H1 (cell line): ENCODE data around the gene GALNT18. TPM values are rescaled to one million over a fixed set of nuclear protein-coding genes. Genes with fewer than 3 reads are reported as not detected.

ENCODE experiments used
- CTCF ChIA-PET: fragments of 300-600 bp; sonication (Branson Sonifier 250); formaldehyde crosslinking; loops from one replicate; lab custom pipeline; 2021; ENCODE audit not compliant: partially characterized antibody; lab: Charles Lee
- POLR2A ChIA-PET: fragments of 300-600 bp; sonication (Branson Sonifier 250); formaldehyde crosslinking; loops from one replicate; lab custom pipeline; 2021; ENCODE audit warnings: inconsistent platforms; ENCODE audit not compliant: partially characterized antibody; lab: Charles Lee
- DNase-seq, 2 experiments: peaks; one replicate each; pipeline versions ENCODE4 v3.0.0 to v3.0.0-alpha.2; 2010 to 2022; ENCODE audit warnings: low spot score in 2 of 2, low read depth in 1 of 2, mixed read lengths in 1 of 2
- FAIRE-seq: peaks from 2 replicates; lab custom pipeline; 2011; peaks lifted over from hg19 to GRCh38; lab: Jason Lieb, UNC
- H2AFZ ChIP-seq: 2 replicates; pipeline ENCODE4 v1.8.1; 2012; ENCODE audit warnings: low read length, inconsistent platforms
- H2AK5ac ChIP-seq: 2 replicates; pipeline ENCODE4 v1.6.1; 2013; ENCODE audit warnings: low read depth, low read length
- H2BK120ac ChIP-seq: replicated peaks from 2 replicates; pipeline ENCODE3; 2013; ENCODE audit warnings: low read depth, low read length, inconsistent platforms
- H2BK12ac ChIP-seq: 2 replicates; pipeline ENCODE4 v1.6.1; 2013; ENCODE audit warnings: low read depth, low read length
- H2BK15ac ChIP-seq: 2 replicates; pipeline ENCODE4 v1.6.1; 2013; ENCODE audit warnings: low read length
- H2BK20ac ChIP-seq: 2 replicates; pipeline ENCODE4 v1.6.1; 2013; ENCODE audit warnings: low read length
- H2BK5ac ChIP-seq: 2 replicates; pipeline ENCODE4 v1.6.1; 2013; ENCODE audit warnings: low read depth, low read length
- H3K14ac ChIP-seq: 2 replicates; pipeline ENCODE4 v1.6.1; 2013; ENCODE audit warnings: inconsistent platforms; ENCODE audit not compliant: insufficient read length
- H3K18ac ChIP-seq: 2 replicates; pipeline ENCODE4 v1.6.1; 2013; ENCODE audit warnings: low read length; ENCODE audit errors: extremely low read depth
- H3K23ac ChIP-seq: 2 replicates; pipeline ENCODE4 v1.6.1; 2013; ENCODE audit warnings: inconsistent platforms; ENCODE audit not compliant: insufficient read length
- H3K23me2 ChIP-seq: 2 replicates; pipeline ENCODE4 v1.6.1; 2013; ENCODE audit warnings: low read depth, low read length
- H3K27ac ChIP-seq: 2 replicates; pipeline ENCODE4 v1.6.1; 2011; ENCODE audit warnings: low read depth, low read length, inconsistent platforms
- H3K27me3 ChIP-seq, 4 experiments: replicated peaks in 1 of 4; 1 replicate in 1 of 4; 2 replicates in 3 of 4; pipeline versions ENCODE4 v1.6.1 to v1.8.1; 2011 to 2013; ENCODE audit warnings: low read length in 3 of 4, mild to moderate bottlenecking in 3 of 4, inconsistent platforms in 2 of 4, mixed read lengths in 2 of 4, moderate library complexity in 1 of 4; ENCODE audit not compliant: control insufficient read depth in 3 of 4, insufficient read depth in 3 of 4; ENCODE audit errors: extremely low read depth in 1 of 4
- H3K36me3 ChIP-seq, 4 experiments: 2 replicates each; pipeline versions ENCODE4 v1.6.1 to v1.8.1; 2011 to 2013; ENCODE audit warnings: mild to moderate bottlenecking in 4 of 4, low read length in 3 of 4, moderate library complexity in 2 of 4, control low read depth in 1 of 4, inconsistent platforms in 1 of 4; ENCODE audit not compliant: insufficient read depth in 4 of 4, control insufficient read depth in 2 of 4
- H3K4ac ChIP-seq: replicated peaks from 2 replicates; pipeline ENCODE3; 2013; ENCODE audit warnings: low read length, low read depth, mixed read lengths, inconsistent platforms; ENCODE audit not compliant: insufficient read length
- H3K4me1 ChIP-seq, 4 experiments: replicated peaks in 1 of 4; 1 replicate in 1 of 4; 2 replicates in 3 of 4; pipeline versions ENCODE4 v1.6.1 to v1.8.1; 2011 to 2013; ENCODE audit warnings: low read length in 3 of 4, inconsistent platforms in 2 of 4, mixed read lengths in 1 of 4; ENCODE audit not compliant: insufficient read depth in 4 of 4, control insufficient read depth in 3 of 4
- H3K4me2 ChIP-seq, 2 experiments: 2 replicates each; pipeline versions ENCODE4 v1.6.1 to v1.8.1; 2011 to 2013; ENCODE audit warnings: low read depth in 2 of 2, low read length in 2 of 2, control low read depth in 1 of 2, inconsistent platforms in 1 of 2, mild to moderate bottlenecking in 1 of 2; ENCODE audit not compliant: insufficient read depth in 1 of 2
- H3K4me3 ChIP-seq, 4 experiments: fragments of 200-600, 300-600 bp in 1 of 4; sonication (generic), shearing (Covaris generic), sonication (Bioruptor Twin) in 1 of 4; 2 replicates each; pipeline versions ENCODE4 v1.5.1 to v1.8.1; 2011 to 2016; ENCODE audit warnings: low read length in 4 of 4, low read depth in 3 of 4, control low read depth in 2 of 4, inconsistent platforms in 2 of 4, mild to moderate bottlenecking in 2 of 4, mixed read lengths in 1 of 4, moderate library complexity in 1 of 4; ENCODE audit not compliant: insufficient read depth in 2 of 4; ENCODE audit errors: extremely low read depth in 1 of 4
- H3K56ac ChIP-seq: replicated peaks from 2 replicates; pipeline ENCODE3; 2013; ENCODE audit warnings: low read depth, mild to moderate bottlenecking, mixed read lengths, low read length, inconsistent platforms; ENCODE audit not compliant: insufficient read length
- H3K79me1 ChIP-seq: 2 replicates; pipeline ENCODE4 v1.6.1; 2013; ENCODE audit warnings: low read depth, low read length, control low read depth
- H3K79me2 ChIP-seq, 2 experiments: 2 replicates each; pipeline versions ENCODE4 v1.6.1 to v1.8.1; 2012 to 2013; ENCODE audit warnings: low read length in 2 of 2, mild to moderate bottlenecking in 2 of 2, inconsistent platforms in 1 of 2; ENCODE audit not compliant: insufficient read depth in 2 of 2, control insufficient read depth in 1 of 2
- H3K9ac ChIP-seq, 4 experiments: replicated peaks in 1 of 4; 1 replicate in 1 of 4; 2 replicates in 3 of 4; pipeline versions ENCODE4 v1.6.1 to v1.8.1; 2011 to 2013; ENCODE audit warnings: low read depth in 3 of 4, low read length in 3 of 4, control low read depth in 2 of 4, mild to moderate bottlenecking in 2 of 4, moderate library complexity in 2 of 4, inconsistent platforms in 1 of 4; ENCODE audit errors: extremely low read depth in 1 of 4
- H3K9me3 ChIP-seq, 2 experiments: 2 replicates each; pipeline versions ENCODE4 v1.6.1 to v1.8.1; 2012 to 2013; ENCODE audit warnings: mild to moderate bottlenecking in 2 of 2, moderate library complexity in 2 of 2, control low read depth in 1 of 2, inconsistent platforms in 1 of 2, low read depth in 1 of 2, low read length in 1 of 2, mixed read lengths in 1 of 2; ENCODE audit not compliant: insufficient read depth in 2 of 2
- H4K20me1 ChIP-seq, 2 experiments: replicated peaks in 1 of 2; 2 replicates each; pipeline versions ENCODE3 to v1.8.1; 2011 to 2013; ENCODE audit warnings: inconsistent platforms in 2 of 2, low read length in 2 of 2, mild to moderate bottlenecking in 1 of 2; ENCODE audit not compliant: insufficient read depth in 2 of 2, control insufficient read depth in 1 of 2
- H4K5ac ChIP-seq: 2 replicates; pipeline ENCODE4 v1.6.1; 2013; ENCODE audit warnings: low read length, low read depth, mixed read lengths, inconsistent platforms; ENCODE audit not compliant: insufficient read length
- H4K8ac ChIP-seq: 2 replicates; pipeline ENCODE4 v1.8.0; 2013; ENCODE audit warnings: mild to moderate bottlenecking, moderate library complexity, low read length, inconsistent platforms; ENCODE audit not compliant: insufficient read depth; ENCODE audit errors: extremely low read depth
- H4K91ac ChIP-seq: replicated peaks from 2 replicates; pipeline ENCODE3; 2013; ENCODE audit warnings: low read length, mixed read lengths, inconsistent platforms; ENCODE audit not compliant: insufficient read length
- ATF2 ChIP-seq: IDR thresholded peaks from 2 replicates; pipeline ENCODE4 v1.6.1; 2012; ENCODE audit warnings: low read length, inconsistent platforms
- ATF3 ChIP-seq: IDR thresholded peaks from 2 replicates; pipeline ENCODE4 v1.6.1; 2011; ENCODE audit warnings: low read depth, mild to moderate bottlenecking, low read length; ENCODE audit not compliant: insufficient read depth
- CHD1 ChIP-seq: IDR thresholded peaks from 2 replicates; pipeline ENCODE4 v1.6.1; 2012; ENCODE audit warnings: low read depth, low read length, improper control_type of control experiment
- CHD2 ChIP-seq: IDR thresholded peaks from 2 replicates; pipeline ENCODE4 v1.6.1; 2012; ENCODE audit warnings: low read length, improper control_type of control experiment
- E2F6 ChIP-seq: IDR thresholded peaks from 2 replicates; pipeline ENCODE4 v1.6.1; 2012; ENCODE audit warnings: inconsistent platforms
- GABPA ChIP-seq: IDR thresholded peaks from 2 replicates; pipeline ENCODE4 v1.6.1; 2011; ENCODE audit warnings: mild to moderate bottlenecking, low read length, moderate library complexity, borderline replicate concordance; ENCODE audit not compliant: insufficient read depth
- NANOG ChIP-seq: IDR thresholded peaks from 2 replicates; pipeline ENCODE4 v1.6.1; 2011; ENCODE audit warnings: low read length, low read depth, mild to moderate bottlenecking, inconsistent platforms; ENCODE audit not compliant: insufficient read depth, poor library complexity, severe bottlenecking
- POLR2A ChIP-seq, 2 experiments: IDR thresholded peaks; 1 replicate in 1 of 2; 2 replicates in 1 of 2; pipeline ENCODE4 v1.6.1; 2011; ENCODE audit warnings: low read depth in 2 of 2, low read length in 2 of 2, mild to moderate bottlenecking in 2 of 2; ENCODE audit errors: control extremely low read depth in 1 of 2
- RBBP5 ChIP-seq: IDR thresholded peaks from 2 replicates; pipeline ENCODE4 v1.7.1; 2012; ENCODE audit warnings: low read depth, mild to moderate bottlenecking, inconsistent platforms, low read length, moderate library complexity, borderline replicate concordance
- SP1 ChIP-seq: IDR thresholded peaks from 2 replicates; pipeline ENCODE4 v1.6.1; 2011; ENCODE audit warnings: low read depth, low read length
- WGBS, 2 experiments: shearing (Covaris generic) in 1 of 2; methylation state at CpG; one replicate each; pipeline versions ENCODE4 v1.1.6 to v1.1.7; 2013 to 2015; ENCODE audit warnings: low lambda C conversion rate in 2 of 2, mixed read lengths in 2 of 2, inconsistent platforms in 1 of 2, low coverage in 1 of 2, missing lambda C conversion rate in 1 of 2; ENCODE audit not compliant: insufficient replicate concordance in 2 of 2, insufficient coverage in 1 of 2, insufficient read length in 1 of 2; ENCODE audit errors: extremely low coverage in 1 of 2, missing lambda C conversion rate in 1 of 2; 5-methylcytosine and 5-hydroxymethylcytosine counted together
- polyA plus RNA-seq, 7 experiments: library from polyadenylated mRNA; depleted of rRNA in 3 of 7; stranded (reverse) in 5 of 7; unstranded in 2 of 7; fragments of >200 nt in 5 of 7; fragments of 200-250 nt in 2 of 7; gene quantifications; 1 replicate in 5 of 7; 2 replicates in 1 of 7; 4 replicates in 1 of 7; pipeline versions ENCODE4 v1.2.1 to v1.2.3, GENCODE V29; 2011 to 2013; ENCODE audit warnings: missing spikeins in 2 of 7, mixed read lengths in 2 of 7
- total RNA-seq: library from RNA; stranded (reverse); fragmentation: NEBNext Ultra II Directional; extraction: Animal tissue kit (Norgen Biotek cat#: 25700); gene quantifications from 2 replicates; pipeline ENCODE4 v1.2.1, GENCODE V29; 2021

Gene GALNT18
- total and polyA plus RNA-seq, 2 of the 8 experiments (the other 6 are each of a cell fraction or from before 2014, with no cell fraction given) = 6.0 to 9.4 TPM

GRCh38 chr11:11415901-11416300 is 205.9 kb downstream of the GALNT18 start:
- no peak overlapping the region for H4K5ac ChIP-seq
- no peak overlapping the region for H2BK15ac ChIP-seq
- 97% methylated on average over 4 of the region's 4 CpGs; no CpG with 5 or more reads in 1 of the 2 experiments for WGBS, 2 experiments
- no peak overlapping the region for H2BK120ac ChIP-seq
- no peak overlapping the region for H3K9ac ChIP-seq
- peaks cover 0 to 6% (median 0%) of the 10 kb centered on the region in 4 experiments; a peak in 2 of 7 replicates for H3K4me1 ChIP-seq
- no peaks in the 10 kb centered on the region for H3K36me3 ChIP-seq
- no peak overlapping the region for H2BK12ac ChIP-seq
- H3K18ac ChIP-seq = no peak overlapping the region
- no peaks in the 10 kb centered on the region for H3K79me2 ChIP-seq
- POLR2A ChIA-PET = no interaction called here
- H2BK20ac ChIP-seq = no peak overlapping the region
- H2AK5ac ChIP-seq = no peak overlapping the region
- H3K9me3 ChIP-seq = no peaks in the 10 kb centered on the region
- TF ChIP-seq CHD1 (no peak), POLR2A (IDR thresholded peaks at IDR 0.05; ENCODE audit: control extremely low read depth in 1 of 2, low read depth in 2 of 2, low read length in 2 of 2) (no peak), ATF2 (no peak), RBBP5 (no peak), E2F6 (no peak), GABPA (no peak), ATF3 (no peak), NANOG (no peak), CHD2 (no peak), SP1 (no peak)
- H3K14ac ChIP-seq = no peak overlapping the region
- no peak overlapping the region for H3K4ac ChIP-seq
- no peak overlapping the region for H3K4me3 ChIP-seq
- H4K8ac ChIP-seq = no peak overlapping the region
- H4K91ac ChIP-seq = no peak overlapping the region
- no peak overlapping the region for H3K27ac ChIP-seq
- no peak overlapping the region for H3K56ac ChIP-seq
- no peak for FAIRE-seq
- H2AFZ ChIP-seq = no peak overlapping the region
- no peaks in the 10 kb centered on the region for H3K79me1 ChIP-seq
- DNase-seq = no peak
- H3K23ac ChIP-seq = no peak overlapping the region
- CTCF ChIA-PET = interaction anchor here (1.1 to 1.5 kb wide), 4 partner anchors 9 to 382 kb away, joined by 3 to 7 read pairs (median 5); no protein-coding TSS in a partner anchor
- no peak overlapping the region for H3K4me2 ChIP-seq
- H3K27me3 ChIP-seq = no peaks in the 10 kb centered on the region
- H2BK5ac ChIP-seq = no peak overlapping the region
- no peaks in the 10 kb centered on the region for H4K20me1 ChIP-seq
- H3K23me2 ChIP-seq = no peaks in the 10 kb centered on the region
